ENCODE measurements around the gene GNB3. TPM values are rescaled to one million over a fixed set of nuclear protein-coding genes. Genes with fewer than 3 reads are reported as not detected.

Gene GNB3
- total RNA-seq, result 10 to 100 TPM in 1 of 5 donors, 1 to 10 TPM in 2, under 1 TPM in 1, not detected in 1; 0.89 to 11.1 (median 4.5) TPM
- 1 to 10 TPM in 2 of 3 donors, under 1 TPM in 1; 0.87 to 2.8 (median 2.7) TPM for polyA plus RNA-seq
- long read RNA-seq, donor 1, result 0 reads
- long read RNA-seq, donor 2, partial matches to known transcripts, result 0 of 1 reads
- long read RNA-seq, donor 2, other reads (novel, unspliced or antisense), result 0 of 1 reads
- long read RNA-seq, donor 3, partial matches to known transcripts, result 0 of 1 reads
- long read RNA-seq, donor 3, other reads (novel, unspliced or antisense), result 0 of 1 reads
- long read RNA-seq, donor 4, result 0 reads
- long read RNA-seq, donor 5, result 0 reads
- long read RNA-seq, donor 6, partial matches to known transcripts, result 0 of 1 reads
- long read RNA-seq, donor 6, other reads (novel, unspliced or antisense), result 0 of 1 reads
- long read RNA-seq, donor 7, partial matches to known transcripts, result 10 of 20 reads
- long read RNA-seq, donor 7, other reads (novel, unspliced or antisense), result 10 of 20 reads
- long read RNA-seq, donor 8, result 0 reads
- long read RNA-seq, donor 9, partial matches to known transcripts, result 0 of 1 reads
- long read RNA-seq, donor 9, other reads (novel, unspliced or antisense), result 0 of 1 reads
- long read RNA-seq, donor 10, result 0 reads

DNA sequence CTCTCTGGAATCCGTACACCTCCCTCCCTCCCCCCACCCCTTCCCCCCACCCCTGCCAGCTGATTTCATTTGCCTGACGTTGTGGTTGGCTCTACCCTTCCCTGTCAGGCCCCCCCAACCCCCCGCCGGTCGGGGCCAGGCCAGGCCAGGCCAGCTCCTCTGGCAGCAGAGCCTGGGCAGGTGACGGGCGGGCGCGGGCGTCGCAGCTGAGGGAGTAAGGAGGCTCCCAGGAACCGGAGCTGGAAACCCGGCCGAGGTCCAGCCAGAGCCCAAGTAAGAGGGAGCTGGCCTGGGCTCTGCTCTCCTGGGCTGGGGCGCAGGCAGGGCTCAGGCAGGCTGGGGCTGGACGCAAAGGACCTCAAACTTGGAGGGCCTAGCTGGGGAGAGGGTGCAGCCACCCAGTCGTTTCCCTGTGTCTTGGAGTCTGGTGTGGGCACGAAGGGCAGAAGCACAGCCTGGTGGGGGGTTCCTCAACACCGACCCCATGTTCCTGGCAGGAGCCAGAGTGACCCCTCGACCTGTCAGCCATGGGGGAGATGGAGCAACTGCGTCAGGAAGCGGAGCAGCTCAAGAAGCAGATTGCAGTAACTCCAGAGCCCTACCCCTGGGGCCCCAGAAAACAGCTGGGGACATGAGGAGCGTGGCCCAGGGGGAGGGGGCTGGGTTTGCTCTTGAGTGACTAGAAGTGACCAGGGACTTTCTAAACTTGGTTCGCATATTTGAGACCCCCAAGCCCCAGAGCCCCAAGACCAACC is at the start of gene GNB3:
Gene GNB3 (plus strand): TSS at position 165 of the 755 bp plus-strand sequence. CDS start 363 bp downstream, at position 528.
- H3K36me3 ChIP-seq, result peaks cover 0 to 68% (median 57%) of the 10 kb centered on the region in 4 donors
- H3K27me3 ChIP-seq, result no peaks in the 10 kb centered on the region
- TF ChIP-seq CTCF (IDR thresholded peaks at IDR 0.05), result no peak
- TF ChIP-seq EP300 (IDR thresholded peaks at IDR 0.05), result no peak
- TF ChIP-seq POLR2AphosphoS5 (IDR thresholded peaks at IDR 0.05), result no peak
- no peak for TF ChIP-seq POLR2A (IDR thresholded peaks at IDR 0.05)
- intact Hi-C loops (cut with DNase I; ENCODE audit: low total_unique reads), result no loop called here
- H3K27ac ChIP-seq, result peak within 1 kb of the TSS in 1 of 5 donors; percentile 14
- no peak within 1 kb of the TSS for H3K4me3 ChIP-seq
- 45 to 64% (median 56%) methylated on average over 10 to 24 of the region's 24 CpGs for WGBS, 5 donors
- H3K9me3 ChIP-seq, result no peaks in the 10 kb centered on the region
- H3K4me1 ChIP-seq, result peaks cover 0 to 21% (median 4%) of the 10 kb centered on the region in 4 donors
- DNase-seq, result no peak

DNA sequence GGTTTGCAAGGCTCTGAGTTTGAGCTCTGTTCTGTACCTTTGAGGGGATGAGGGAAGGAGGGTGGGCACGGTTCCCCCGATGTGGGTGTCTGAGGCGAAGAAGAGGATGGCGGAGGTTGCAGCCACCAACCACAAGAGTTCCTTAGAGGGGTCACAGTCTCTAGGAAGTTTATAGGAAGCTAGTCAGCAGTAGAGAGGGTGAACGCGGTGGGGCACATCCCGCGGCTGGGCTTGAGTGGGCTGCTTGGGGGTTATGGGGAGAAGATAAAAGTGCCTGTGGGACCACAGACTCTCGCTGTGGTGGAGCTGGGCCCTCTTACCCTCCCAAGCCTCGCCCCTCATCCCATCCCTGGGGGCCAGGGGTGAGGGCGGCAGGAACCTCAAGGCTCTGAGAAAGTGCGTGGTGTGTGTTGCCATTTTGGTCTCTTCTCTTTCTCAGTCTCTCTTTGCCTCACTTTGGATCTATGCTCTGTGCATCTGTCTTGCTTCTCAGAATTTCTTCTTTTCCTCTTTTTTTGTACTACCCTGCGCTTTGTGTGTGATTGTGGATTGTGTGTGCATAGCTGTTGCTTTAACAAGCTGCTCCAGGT is 48.7 kb upstream of the GNB3 start:
- WGBS, 5 donors, result 69 to 81% (median 78%) methylated on average over 13 of the region's 13 CpGs
- Histone ChIP-seq H3K27ac (peak overlapping the region in 4 of 5 donors; percentile 22 to 66 (median 40)), H3K36me3 (no peaks in the 10 kb centered on the region)

GRCh38 chr12:6792522-6793201 is 48.1 kb upstream of the GNB3 start:
- peaks cover 0 to 15% (median 3%) of the 10 kb centered on the region in 4 donors for H3K4me1 ChIP-seq
- H3K27ac ChIP-seq, result peak overlapping the region in 3 of 5 donors; percentile 24 to 66 (median 56)
- 23 to 34% (median 28%) methylated on average over 12 of the region's 12 CpGs for WGBS, 5 donors
- H3K36me3 ChIP-seq, result no peaks in the 10 kb centered on the region
- peak overlapping the region in 2 of 4 donors; percentile 10 to 24 for H3K4me3 ChIP-seq
- peak in 1 of 2 donors; percentile 72 for DNase-seq
- no peaks in the 10 kb centered on the region for H3K9me3 ChIP-seq
- intact Hi-C loops (cut with DNase I; ENCODE audit: low total_unique reads), result no loop called here
- TF ChIP-seq POLR2AphosphoS5 (IDR thresholded peaks at IDR 0.05) (no peak), POLR2A (IDR thresholded peaks at IDR 0.05) (no peak), EP300 (IDR thresholded peaks at IDR 0.05) (no peak), CTCF (IDR thresholded peaks at IDR 0.05) (no peak)
- no peaks in the 10 kb centered on the region for H3K27me3 ChIP-seq

More for the DNA sequence above, 48.7 kb upstream of the GNB3 start:
- Histone ChIP-seq H3K9me3 (no peaks in the 10 kb centered on the region), H3K4me1 (peaks cover 0 to 15% (median 3%) of the 10 kb centered on the region in 4 donors), H3K4me3 (peak overlapping the region in 2 of 4 donors; percentile 10 to 24), H3K27me3 (no peaks in the 10 kb centered on the region)
- TF ChIP-seq POLR2AphosphoS5 (IDR thresholded peaks at IDR 0.05) (no peak), EP300 (IDR thresholded peaks at IDR 0.05) (no peak), CTCF (IDR thresholded peaks at IDR 0.05) (no peak), POLR2A (IDR thresholded peaks at IDR 0.05) (no peak)
- no peak for DNase-seq
- intact Hi-C loops (cut with DNase I; ENCODE audit: low total_unique reads), result no loop called here

All from stomach (tissue), 19 donors.